HUES6 (cell line): ENCODE data around the gene FCN3.
A peak's percentile ranks its signal among the peaks of the same experiment; 100 is the strongest.

ENCODE experiments used
- H3K27ac ChIP-seq: 2 replicates; pipeline ENCODE4 v1.7.0; 2013; ENCODE audit warnings: low read depth, mild to moderate bottlenecking, low read length, inconsistent platforms
- H3K27me3 ChIP-seq: 2 replicates; pipeline ENCODE4 v1.6.1; 2013; ENCODE audit warnings: low read length; ENCODE audit not compliant: control insufficient read depth, insufficient read depth
- H3K36me3 ChIP-seq: 2 replicates; pipeline ENCODE4 v1.6.1; 2013; ENCODE audit warnings: low read length; ENCODE audit not compliant: control insufficient read depth, insufficient read depth
- H3K4me1 ChIP-seq: 2 replicates; pipeline ENCODE4 v1.6.1; 2013; ENCODE audit warnings: low read length; ENCODE audit not compliant: control insufficient read depth, insufficient read depth
- H3K4me3 ChIP-seq: 2 replicates; pipeline ENCODE4 v1.5.1; 2013; ENCODE audit warnings: low read depth, low read length
- H3K9ac ChIP-seq: one replicate; pipeline ENCODE4 v1.6.1; 2013; ENCODE audit warnings: mild to moderate bottlenecking, low read length
- H3K9me3 ChIP-seq: 2 replicates; pipeline ENCODE4 v1.6.1; 2013; ENCODE audit warnings: low read depth, low read length; ENCODE audit not compliant: control insufficient read depth, insufficient read depth

The FCN3 gene

GRCh38 chr1:27356619-27357280, 17.9 kb downstream of the FCN3 start:
- Histone ChIP-seq H3K4me1 (peaks cover 23% of the 10 kb centered on the region), H3K9me3 (no peaks in the 10 kb centered on the region), H3K36me3 (peaks cover 5% of the 10 kb centered on the region; the same call in 1 of the 2 replicates), H3K9ac (no peak overlapping the region), H3K27ac (no peak overlapping the region), H3K27me3 (peaks cover 42% of the 10 kb centered on the region), H3K4me3 (no peak overlapping the region)

- Histone ChIP-seq H3K27me3 (peaks cover 37% of the 10 kb centered on the region), H3K27ac (no peak overlapping the region), H3K9me3 (no peaks in the 10 kb centered on the region), H3K9ac (no peak overlapping the region), H3K4me3 (no peak overlapping the region), H3K36me3 (peaks cover 5% of the 10 kb centered on the region; the same call in 1 of the 2 replicates), H3K4me1 (peaks cover 24% of the 10 kb centered on the region)
Observed at GRCh38 chr1:27356277-27356618, 18.4 kb downstream of the FCN3 start.

GRCh38 chr1:27355683-27356082, 18.9 kb downstream of the FCN3 start:
- Histone ChIP-seq H3K9me3 (no peaks in the 10 kb centered on the region), H3K9ac (no peak overlapping the region), H3K36me3 (peaks cover 5% of the 10 kb centered on the region; the same call in 1 of the 2 replicates), H3K4me3 (no peak overlapping the region), H3K27me3 (peaks cover 33% of the 10 kb centered on the region), H3K4me1 (peaks cover 21% of the 10 kb centered on the region), H3K27ac (no peak overlapping the region)

GRCh38 chr1:27353629-27354028, 21.0 kb downstream of the FCN3 start:
- H3K9me3 ChIP-seq, result no peaks in the 10 kb centered on the region
- H3K36me3 ChIP-seq, result peaks cover 5% of the 10 kb centered on the region; the same call in 1 of the 2 replicates
- H3K4me3 ChIP-seq, result no peak overlapping the region
- H3K9ac ChIP-seq, result no peak overlapping the region
- H3K4me1 ChIP-seq, result peaks cover 27% of the 10 kb centered on the region
- H3K27ac ChIP-seq, result no peak overlapping the region
- peaks cover 20% of the 10 kb centered on the region for H3K27me3 ChIP-seq

- Histone ChIP-seq H3K4me3 (no peak overlapping the region), H3K27me3 (peaks cover 16% of the 10 kb centered on the region), H3K36me3 (peaks cover 5% of the 10 kb centered on the region; the same call in 1 of the 2 replicates), H3K9ac (no peak overlapping the region), H3K27ac (no peak overlapping the region), H3K4me1 (peaks cover 28% of the 10 kb centered on the region), H3K9me3 (no peaks in the 10 kb centered on the region)
Observed at GRCh38 chr1:27353166-27353565, 21.5 kb downstream of the FCN3 start.

- peaks cover 28% of the 10 kb centered on the region for H3K4me1 ChIP-seq
- H3K4me3 ChIP-seq, result peak overlapping the region; percentile 58
- H3K27me3 ChIP-seq, result peaks cover 9% of the 10 kb centered on the region
- no peaks in the 10 kb centered on the region for H3K9me3 ChIP-seq
- H3K36me3 ChIP-seq, result peaks cover 5% of the 10 kb centered on the region; the same call in 1 of the 2 replicates
- H3K9ac ChIP-seq, result peak overlapping the region; percentile 3
- no peak overlapping the region for H3K27ac ChIP-seq
Observed at GRCh38 chr1:27351541-27352107, 23.0 kb downstream of the FCN3 start.

- Histone ChIP-seq H3K4me3 (peak overlapping the region; percentile 58), H3K27ac (no peak overlapping the region), H3K4me1 (peaks cover 28% of the 10 kb centered on the region), H3K9ac (peak overlapping the region; percentile 29), H3K27me3 (peaks cover 9% of the 10 kb centered on the region), H3K36me3 (peaks cover 9% of the 10 kb centered on the region), H3K9me3 (no peaks in the 10 kb centered on the region)
Observed at GRCh38 chr1:27350663-27351540, 23.7 kb downstream of the FCN3 start.

GRCh38 chr1:27349784-27350662, 24.6 kb downstream of the FCN3 start:
- Histone ChIP-seq H3K4me1 (peaks cover 28% of the 10 kb centered on the region), H3K36me3 (peaks cover 4% of the 10 kb centered on the region; the same call in 1 of the 2 replicates), H3K9ac (peak overlapping the region; percentile 15), H3K27ac (no peak overlapping the region), H3K9me3 (no peaks in the 10 kb centered on the region), H3K27me3 (peaks cover 9% of the 10 kb centered on the region), H3K4me3 (peak overlapping the region; percentile 58)

- Histone ChIP-seq H3K27ac (no peak overlapping the region), H3K9me3 (no peaks in the 10 kb centered on the region), H3K9ac (no peak overlapping the region), H3K4me1 (peaks cover 28% of the 10 kb centered on the region), H3K36me3 (peaks cover 4% of the 10 kb centered on the region; the same call in 1 of the 2 replicates), H3K4me3 (peak overlapping the region; percentile 58), H3K27me3 (peaks cover 9% of the 10 kb centered on the region)
Observed at GRCh38 chr1:27348861-27349783, 25.5 kb downstream of the FCN3 start.
